GM18873 (cell line): ENCODE results near the gene SHMT2.

Experiments used
- ATAC-seq: cut with Tn5 transposase; IDR thresholded peaks from one replicate; pipeline ENCODE4 v1.9.1; 2021; ENCODE audit warnings: mild to moderate bottlenecking, moderate library complexity, moderate number of reproducible peaks; ENCODE audit not compliant: unreplicated experiment, low FRiP score

Gene SHMT2

DNA sequence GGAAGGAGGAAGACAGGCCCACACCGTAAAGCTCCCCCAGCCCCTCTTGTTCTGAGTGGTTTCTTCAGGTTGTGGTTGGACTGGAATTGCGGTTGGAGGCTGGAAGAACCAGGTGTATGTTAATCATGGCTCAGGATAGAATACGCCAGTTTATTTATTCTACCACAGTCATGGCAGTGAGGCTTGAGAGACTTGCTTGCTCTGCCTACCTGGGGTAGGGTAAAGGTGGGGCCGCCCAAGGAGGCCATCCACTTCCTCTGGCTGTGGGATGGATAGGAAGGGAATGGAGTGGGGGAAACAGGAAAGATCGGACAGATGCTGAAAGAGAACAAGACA lies 8.1 kb downstream of the SHMT2 start:
- ATAC-seq, result no peak

- no peak for ATAC-seq
Observed at GRCh38 chr12:57237932-57238853, 8.7 kb downstream of the SHMT2 start.

DNA sequence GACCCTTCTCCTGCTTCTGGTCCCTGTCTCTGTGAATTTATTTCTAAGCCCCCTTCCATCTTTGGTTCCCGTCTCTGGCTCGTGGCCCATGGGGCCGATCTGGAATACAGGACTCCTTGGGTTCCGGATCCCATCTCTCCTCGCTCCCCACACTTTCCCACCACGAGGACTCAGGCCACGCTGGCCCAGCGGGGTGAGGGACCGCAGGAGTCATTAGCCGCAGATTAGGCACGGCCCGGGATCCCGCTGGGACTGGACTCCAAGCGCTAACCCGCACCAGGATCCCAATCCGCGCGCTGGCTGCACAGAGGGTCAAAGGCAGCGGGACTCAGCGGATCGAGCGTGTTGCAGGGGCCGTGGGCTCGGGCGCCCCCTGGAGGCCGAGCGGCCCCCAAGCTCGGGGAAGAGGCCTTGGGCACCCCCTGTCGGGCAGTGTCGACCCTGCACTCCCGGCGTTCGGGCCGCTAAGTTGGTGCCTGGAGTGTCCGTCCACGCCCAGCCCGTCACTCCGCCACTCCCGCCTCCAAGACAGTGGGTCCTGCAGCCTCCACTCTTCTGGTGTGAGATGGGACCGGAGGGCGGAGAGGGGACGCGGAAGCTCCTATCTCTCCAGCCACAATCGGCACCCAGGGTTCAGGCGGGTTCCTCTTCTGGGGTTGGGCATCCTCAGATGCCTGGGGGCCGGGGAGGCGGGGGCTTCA lies 9.5 kb downstream of the SHMT2 start:
- peak; percentile 48 for ATAC-seq

DNA sequence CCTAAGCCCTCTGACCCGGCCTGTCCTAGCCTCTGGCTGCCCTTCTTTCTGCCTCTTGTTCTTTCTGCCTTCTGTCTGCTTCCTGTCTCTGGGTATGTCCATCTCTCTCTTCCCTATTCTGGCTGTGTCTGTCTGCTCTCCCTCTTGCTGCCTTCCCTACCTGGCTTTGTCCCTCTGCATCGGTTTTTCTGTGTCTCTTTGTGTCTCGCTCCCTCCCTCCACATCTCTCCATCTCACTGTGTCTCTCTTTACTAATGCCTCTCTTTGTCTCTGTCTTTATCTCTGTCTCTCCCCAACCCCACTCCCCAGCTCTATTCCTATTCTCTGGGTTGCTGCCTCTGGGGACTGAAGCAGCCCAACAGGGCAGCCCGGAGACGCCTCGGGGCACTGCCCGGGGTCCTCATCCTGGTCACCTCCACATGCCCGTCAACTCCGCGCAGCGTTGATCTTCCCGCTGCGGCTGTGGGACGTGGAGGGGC lies 10.1 kb downstream of the SHMT2 start:
- no peak for ATAC-seq

GRCh38 chr12:57240066-57240921 lies 10.8 kb downstream of the SHMT2 start:
- no peak for ATAC-seq

DNA sequence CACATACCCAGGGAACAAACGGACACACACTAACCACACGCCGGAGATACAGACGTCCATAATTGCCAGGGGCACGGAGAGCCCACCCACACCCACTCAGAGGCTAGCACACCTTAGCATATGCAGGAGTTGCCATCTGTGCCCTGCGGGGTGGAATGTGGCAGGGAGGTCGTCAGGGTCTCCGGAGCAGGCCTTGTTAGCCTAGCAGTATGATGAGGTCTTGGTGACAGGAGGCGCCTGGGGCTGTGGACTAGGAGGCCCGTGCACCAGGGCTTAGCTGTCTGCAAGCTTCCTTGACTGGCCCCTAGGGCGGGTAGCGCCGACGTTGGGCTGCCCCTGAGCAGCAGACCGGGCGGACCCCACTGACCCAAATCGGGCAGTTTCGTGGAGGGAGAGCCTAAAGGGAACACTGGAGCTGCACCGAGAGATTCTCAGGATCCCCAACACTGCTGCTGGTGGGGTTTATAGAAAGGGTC lies 11.5 kb downstream of the SHMT2 start:
- ATAC-seq, result no peak

DNA sequence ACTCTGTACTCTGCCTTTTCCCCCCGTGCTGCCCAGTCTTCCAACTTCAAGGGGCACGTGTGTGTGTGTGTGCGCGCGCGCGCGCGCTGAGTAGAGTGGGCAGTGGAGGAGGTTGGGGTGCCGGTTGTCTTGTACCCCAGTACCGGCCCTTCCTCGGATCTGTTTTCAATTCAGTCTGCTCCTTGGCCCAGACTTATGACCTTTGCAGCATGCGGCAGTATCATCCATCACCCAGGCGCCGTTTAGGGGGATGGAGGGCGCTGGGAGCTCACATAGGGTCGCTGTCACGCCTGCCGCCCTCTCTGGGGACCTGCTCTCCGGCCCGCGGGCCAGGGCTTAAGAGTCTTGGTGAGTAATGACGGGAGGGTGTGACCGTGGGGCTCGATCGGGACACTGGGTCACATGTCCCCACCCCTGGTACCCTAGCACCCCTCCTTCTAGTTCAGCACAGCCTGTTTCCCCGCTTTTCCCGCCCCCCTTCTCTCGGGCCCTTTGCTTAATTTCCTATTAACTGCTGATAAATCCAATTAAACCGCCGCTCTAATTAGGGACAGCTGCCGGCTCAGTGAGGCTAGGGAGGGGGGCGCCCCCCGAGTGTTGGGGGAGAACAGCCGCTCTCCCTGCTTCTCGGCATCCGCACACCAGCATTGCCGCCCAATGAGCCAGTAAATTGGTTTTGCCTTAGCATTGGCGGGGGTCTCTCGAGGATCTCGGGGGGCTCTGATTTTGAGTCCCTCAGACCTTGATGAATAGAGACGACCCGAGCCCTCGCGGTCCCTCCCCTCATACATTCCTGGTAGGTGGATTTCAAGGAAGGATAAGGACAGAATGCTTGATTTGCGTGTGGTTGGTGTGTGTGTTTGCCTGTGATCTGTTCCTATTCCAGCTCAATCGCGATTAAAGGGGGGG lies 12.1 kb downstream of the SHMT2 start:
- no peak for ATAC-seq

DNA sequence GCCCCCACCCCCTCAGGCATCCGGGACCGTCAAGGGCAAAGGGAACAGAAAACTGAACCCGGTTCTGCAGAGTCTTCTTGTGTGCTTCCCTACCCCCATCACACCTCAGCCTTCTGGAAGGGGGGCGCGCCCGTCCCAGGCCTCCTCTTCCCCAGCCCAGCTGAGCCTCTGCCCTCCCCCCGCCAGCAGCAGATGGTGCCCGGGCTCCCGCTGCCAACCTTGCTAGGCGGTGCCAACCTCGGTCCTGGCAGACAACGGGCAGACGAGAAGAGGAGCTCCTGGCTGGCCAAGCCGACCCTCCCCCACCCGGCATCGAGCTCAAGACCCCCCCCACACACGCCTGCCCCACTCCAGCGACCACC lies 12.8 kb downstream of the SHMT2 start:
- no peak for ATAC-seq

- ATAC-seq, result no peak
Observed at GRCh38 chr12:57242691-57243454, 13.4 kb downstream of the SHMT2 start.

DNA sequence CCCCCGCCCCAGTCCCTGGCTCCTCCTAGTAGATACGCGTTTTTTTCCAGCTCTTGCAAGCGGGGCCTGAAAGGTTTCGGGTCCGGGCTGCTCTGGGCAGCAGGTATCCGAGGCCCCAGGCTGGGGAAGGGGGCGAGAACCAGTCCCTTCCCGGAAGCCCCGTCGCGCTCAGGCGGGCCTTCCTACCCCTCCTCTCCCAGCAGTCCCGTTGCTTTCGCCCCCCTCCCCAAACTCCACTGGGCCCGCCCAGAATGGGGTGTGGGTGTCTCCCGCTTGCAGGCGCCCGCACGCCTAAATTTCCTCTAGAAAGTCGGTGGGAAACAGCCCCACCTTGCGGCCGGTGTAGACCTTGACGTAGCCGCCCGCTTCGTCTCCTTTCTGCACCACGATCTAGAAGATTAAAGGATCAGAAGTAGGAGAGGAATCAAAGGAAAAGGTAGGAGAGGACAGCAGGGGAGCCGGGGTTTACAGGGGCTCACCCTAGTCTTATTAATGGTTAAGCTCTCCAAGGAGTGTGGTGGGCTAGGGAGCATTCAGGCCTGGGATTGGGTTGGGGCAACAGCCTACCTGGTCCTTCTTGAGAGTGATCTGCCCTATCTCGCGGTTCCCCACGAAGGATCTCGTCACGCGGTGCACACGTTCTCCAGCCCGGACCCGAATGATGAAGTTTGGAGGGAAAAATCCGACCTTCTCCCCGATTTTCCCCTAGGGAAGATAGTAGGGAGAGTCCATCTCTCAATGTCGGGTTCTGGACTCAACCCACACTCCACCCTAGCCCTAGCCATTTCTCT lies 14.2 kb downstream of the SHMT2 start:
- no peak for ATAC-seq

GRCh38 chr12:57244312-57244696 lies 14.8 kb downstream of the SHMT2 start:
- no peak for ATAC-seq

- ATAC-seq, result no peak
Observed at GRCh38 chr12:57247041-57247440, 17.5 kb downstream of the SHMT2 start.

DNA sequence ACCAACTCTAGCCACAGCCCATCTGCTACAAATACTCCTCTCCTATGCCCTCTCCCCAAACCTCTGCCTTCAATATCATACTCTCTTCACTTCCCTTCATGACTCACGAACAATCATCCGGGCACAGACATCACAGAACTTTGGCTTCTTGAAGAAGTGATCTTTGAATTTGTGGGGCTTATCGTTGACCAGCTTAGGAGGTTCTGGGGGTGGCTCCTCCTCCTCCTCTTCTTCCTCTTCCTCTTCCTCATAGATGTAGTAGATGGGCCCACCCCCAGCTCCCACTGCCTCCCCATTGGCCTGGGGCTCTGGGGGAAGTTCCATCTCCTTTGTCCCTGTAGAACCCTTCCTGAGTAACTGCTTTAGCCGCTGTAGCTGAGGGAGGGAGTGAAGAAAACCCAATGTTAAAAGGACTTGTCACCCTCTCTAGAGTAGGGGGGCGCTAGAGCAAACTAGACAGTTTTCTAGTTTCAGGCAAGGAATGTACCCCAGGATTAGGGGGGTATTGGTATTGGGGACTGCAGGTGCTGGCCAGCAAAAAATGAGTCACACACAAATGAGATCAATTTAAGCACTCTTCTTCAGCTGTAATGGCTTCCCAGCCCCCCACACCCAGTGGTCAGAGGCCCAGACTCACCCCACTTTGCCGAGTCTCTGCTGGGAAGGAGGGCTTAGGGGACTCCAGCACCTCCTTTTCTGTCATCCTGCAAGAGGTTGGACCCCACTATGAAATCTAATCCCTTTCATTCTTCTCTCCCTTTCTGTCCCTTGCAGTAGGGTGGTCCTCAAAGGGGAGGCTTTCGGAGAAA lies 19.6 kb downstream of the SHMT2 start:
- ATAC-seq, result no peak

GRCh38 chr12:57250541-57250940 lies 21.0 kb downstream of the SHMT2 start:
- ATAC-seq, result no peak

DNA sequence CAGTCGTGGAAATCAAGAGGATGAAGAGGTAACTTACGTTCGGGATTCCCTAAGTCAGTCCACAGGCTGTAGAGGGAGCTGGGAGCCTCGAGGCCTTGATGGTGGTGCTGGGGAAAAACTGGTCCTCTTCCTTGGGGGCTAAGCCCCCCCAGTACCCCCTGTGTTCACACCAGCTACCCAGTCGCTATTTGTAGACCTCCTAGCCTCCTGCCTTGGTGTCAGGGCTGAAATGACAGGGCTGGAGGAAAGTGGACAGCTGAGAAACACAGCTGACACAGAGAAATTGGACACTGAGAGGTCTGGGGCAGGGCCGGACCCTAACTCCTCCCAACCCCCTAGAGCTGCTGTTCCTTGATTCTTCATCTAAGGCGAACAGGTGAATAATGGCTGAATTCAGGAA lies 21.4 kb downstream of the SHMT2 start, which contains the start of gene STAC3:
TSS of gene STAC3 (minus strand) at position 232 of the 400 bp plus-strand sequence. CDS start 1,551 bp downstream, outside the sequence.
- ATAC-seq, result no peak

DNA sequence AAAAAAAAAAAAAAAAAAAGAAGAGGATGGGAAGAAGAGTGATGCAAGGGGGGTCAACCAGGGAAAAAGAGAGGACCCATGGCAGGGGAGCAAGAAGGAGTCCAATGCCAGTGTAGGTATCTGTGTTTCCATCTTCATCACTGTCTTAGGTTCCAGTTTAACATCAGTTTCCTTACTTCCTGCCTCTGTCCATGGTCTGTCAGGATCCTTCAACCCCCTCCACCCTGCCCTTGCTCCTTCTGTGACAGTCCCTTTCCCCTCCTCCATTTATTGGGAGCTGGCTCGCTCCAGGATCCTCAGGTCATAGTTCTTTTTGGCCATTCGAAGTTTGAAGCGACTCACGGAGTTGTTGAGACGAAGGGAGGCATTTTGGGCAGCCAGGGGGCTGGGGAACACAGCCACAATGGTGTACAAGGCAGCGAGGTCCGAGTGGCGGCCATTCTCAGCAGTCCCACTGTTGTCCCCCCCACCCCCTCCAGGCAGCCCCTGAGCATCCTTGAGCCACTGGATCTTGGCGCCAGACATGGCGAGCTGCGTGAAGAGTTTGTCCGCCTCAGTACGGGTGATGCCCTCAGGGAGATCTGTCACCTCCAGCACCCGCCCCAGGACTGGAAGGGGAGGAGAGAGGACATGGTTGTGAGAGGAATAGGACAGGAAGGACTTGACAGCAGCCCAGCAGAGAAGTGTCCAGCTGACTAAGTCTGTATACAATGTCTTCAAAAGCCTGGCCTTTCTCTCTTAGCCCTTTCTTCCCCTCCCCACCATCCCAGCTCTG lies 25.2 kb downstream of the SHMT2 start:
- ATAC-seq, result no peak

- no peak for ATAC-seq
Observed at GRCh38 chr12:57255916-57256315, 26.4 kb downstream of the SHMT2 start.
